ENCODE data around the gene DYNLRB1.
"Not testable (repeated sequence)": the region's sequence is repeated elsewhere in the genome, so short reads cannot be mapped to it uniquely, and the experiment has no call there.

Gene DYNLRB1

DNA sequence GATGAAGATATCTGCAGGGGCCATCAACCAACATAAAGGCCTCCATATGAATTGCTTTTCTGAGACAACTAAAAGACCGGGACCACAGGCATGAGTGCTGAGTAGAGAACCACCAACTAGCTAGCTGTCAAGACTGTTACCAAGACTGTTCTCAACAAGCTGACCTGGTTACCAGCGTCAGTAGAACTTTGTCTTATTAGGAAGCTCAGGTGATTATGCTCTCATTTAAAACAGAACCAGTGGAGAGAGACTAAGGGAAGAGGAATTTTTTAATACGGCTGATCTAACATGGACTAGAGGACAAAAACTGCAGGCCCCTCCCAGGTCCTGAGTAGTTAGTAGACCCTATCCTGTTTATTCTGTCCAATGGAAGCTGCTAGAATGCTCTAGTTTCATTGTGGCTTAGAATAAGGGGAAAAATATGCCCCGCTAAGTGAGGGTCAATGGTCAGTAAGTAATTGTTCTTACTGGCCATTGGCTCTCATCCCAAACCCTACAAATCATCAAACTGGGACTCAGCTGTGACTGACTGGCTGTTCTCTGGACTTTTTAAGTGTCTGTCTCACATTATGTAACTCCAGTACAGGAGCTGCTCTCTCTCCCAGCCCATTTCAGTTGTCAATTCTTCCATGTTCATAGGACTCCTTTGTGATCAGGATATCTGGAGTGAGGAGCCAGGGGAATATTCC, 3.8 kb upstream of the DYNLRB1 start:
- DNase-seq (ENCODE audit: low read depth): no peak

DNA sequence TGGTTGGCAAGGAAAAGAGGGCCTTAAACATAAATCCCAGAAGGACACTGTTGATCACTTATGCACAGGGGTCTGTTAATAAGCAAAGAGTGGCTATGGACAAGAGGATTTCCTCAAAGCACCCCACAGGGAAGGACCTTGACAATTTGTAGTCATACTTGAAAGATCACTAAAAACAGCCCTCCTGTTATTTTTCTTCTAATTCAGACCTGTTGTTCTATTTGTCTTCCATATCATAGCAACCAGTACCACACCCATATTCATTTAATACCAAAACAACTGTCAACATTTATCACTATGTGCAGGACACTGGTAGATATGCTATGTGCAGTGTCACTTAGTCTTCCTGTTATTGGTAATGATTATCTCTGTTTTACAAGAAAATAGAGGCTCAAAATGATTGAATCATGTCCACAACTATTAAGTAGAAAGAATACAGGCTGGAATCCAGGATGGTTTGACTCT, 3.2 kb upstream of the DYNLRB1 start:
- no peak for DNase-seq (ENCODE audit: low read depth)

DNA sequence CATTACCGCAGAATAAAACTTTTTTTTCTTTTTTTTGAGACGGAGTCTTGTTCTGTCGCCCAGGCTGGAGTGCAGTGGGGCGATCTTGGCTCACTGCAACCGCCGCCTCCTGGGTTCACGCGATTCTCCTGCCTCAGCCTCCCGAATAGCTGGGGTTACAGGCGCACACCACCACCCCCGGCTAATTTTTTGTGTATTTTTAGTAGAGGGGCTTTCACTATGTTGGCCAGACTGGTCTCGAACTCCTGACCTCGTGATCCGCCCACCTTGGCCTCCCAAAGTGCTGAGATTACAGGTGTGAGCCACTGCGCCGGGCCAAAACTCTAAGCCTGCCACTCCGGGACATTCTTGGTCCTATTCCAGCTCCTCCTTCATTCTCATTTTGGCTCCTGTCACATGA, 2.2 kb upstream of the DYNLRB1 start:
- not testable (repeated sequence) for DNase-seq (ENCODE audit: low read depth)

DNA sequence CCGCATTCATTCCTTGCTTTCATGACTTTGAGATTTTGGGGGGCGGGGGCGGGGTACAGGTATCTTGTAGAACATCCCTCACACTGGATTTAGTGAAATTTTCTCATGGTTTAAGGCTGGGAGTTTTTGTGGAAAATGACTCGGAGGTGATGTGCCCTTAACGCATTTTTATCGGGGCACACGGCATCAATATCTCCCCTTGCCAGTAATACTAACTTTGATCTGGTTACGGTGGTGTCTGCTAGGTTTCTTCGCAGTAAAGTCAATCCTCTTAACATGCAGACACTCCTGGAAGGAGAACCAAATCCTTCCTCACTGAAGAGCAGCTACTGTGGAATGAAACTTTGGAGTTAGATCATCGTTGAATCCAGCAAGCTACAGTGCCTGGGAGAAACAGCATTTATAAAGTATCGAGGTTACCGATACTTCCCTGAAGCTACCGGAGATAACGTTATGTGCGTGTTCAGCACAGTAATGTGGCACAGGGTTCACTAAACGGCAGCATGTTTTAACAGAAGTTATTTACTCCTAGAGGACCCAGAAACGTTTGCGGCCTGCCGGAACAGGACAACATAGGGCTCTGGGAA, 1.2 kb upstream of the DYNLRB1 start:
- no peak for DNase-seq (ENCODE audit: low read depth)

DNA sequence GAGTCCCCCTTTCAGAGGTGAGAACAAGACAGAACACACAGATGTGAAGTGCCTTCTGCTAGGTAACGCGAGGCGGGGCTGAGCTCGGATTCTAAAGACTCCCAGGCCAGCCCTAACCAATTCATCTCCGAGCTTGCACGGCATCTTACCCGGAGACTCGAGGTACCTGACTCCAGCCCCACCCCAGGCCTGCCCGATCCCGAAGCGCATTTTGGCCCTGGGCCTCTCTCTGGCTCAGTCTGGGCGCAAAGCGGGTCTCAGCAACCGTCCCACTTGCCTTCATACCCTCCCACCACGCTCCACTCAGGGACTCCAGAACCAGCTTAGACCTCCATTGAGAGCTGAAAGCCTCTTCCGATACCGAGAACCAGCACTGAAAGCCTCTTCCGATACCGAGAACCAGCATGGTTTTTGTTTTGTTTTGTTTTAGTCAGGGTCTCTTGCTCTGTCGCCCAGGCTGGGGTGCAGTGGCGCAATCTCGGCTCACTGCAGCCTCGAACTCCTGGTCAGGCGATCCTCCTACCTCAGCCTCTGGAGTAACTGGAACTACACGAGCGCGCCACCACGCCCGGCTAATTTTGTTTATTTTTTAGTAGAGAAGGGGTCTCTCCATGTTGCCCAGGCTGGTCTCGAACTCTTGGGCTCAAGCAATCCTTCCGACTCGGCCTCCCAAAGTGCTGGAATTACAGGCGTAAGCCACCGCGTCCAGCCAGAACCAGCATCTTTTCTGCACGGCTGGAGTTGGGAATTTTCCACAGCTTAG, 557 bp upstream of the DYNLRB1 start:
- peak; percentile 62 for DNase-seq (ENCODE audit: low read depth)

DNA sequence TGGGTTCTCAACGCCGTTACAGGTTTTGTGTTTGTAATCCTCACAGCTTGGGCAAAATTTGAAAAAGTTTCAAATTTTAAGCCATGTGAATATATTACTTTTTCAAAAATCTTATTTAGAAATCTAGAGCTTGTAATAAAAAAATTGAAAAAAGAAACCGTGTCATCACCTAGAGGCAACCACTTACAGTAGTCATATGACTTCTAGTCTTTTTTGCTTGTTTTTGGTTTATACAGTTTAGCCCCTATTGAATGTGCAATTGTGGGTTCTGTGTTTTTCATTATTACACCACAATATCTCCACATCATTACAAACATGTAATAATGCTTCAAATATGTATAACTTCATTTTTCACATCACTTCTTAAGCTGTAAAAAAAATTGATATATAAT, 888 bp downstream of the DYNLRB1 start:
- DNase-seq (ENCODE audit: low read depth): no peak

DNA sequence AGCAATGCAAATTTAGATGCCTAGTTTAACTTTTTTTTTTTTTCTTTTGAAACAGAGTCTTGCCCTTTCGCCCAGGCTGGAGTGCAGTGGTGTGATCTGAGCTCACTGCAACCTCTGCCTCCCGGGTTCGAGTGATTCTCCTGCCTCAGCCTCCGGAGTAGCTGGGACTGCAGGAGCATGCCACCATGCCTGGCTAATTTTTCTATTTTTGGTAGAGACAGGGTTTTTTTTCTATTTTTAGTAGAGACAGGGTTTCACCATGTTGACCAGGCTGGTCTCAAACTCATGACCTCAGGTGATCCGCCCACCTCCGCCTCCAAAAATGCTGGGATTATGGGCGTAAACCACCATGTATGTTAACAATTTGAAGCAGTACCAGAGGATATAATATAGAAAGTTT, 2.6 kb downstream of the DYNLRB1 start:
- not testable (repeated sequence) for DNase-seq (ENCODE audit: low read depth)

DNA sequence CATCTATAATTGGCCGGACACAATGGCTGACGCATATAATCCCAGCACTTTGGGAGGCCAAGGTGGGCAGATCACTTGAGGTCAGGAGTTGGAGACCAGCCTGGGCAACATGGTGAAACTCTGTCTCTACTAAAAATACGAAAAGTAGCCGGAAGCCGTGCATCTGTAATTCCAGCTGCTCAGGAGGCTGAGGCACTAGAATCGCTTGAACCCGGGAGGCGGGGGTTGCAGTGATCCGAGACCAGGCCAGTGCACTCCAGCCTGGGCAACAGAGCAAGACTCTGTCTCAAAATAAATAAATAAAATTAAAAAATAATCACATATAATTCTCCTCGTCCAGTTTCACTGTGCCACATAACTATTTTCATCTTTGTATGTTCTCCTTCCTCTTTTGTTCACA, 3.6 kb downstream of the DYNLRB1 start:
- not testable (repeated sequence) for DNase-seq (ENCODE audit: low read depth)

DNA sequence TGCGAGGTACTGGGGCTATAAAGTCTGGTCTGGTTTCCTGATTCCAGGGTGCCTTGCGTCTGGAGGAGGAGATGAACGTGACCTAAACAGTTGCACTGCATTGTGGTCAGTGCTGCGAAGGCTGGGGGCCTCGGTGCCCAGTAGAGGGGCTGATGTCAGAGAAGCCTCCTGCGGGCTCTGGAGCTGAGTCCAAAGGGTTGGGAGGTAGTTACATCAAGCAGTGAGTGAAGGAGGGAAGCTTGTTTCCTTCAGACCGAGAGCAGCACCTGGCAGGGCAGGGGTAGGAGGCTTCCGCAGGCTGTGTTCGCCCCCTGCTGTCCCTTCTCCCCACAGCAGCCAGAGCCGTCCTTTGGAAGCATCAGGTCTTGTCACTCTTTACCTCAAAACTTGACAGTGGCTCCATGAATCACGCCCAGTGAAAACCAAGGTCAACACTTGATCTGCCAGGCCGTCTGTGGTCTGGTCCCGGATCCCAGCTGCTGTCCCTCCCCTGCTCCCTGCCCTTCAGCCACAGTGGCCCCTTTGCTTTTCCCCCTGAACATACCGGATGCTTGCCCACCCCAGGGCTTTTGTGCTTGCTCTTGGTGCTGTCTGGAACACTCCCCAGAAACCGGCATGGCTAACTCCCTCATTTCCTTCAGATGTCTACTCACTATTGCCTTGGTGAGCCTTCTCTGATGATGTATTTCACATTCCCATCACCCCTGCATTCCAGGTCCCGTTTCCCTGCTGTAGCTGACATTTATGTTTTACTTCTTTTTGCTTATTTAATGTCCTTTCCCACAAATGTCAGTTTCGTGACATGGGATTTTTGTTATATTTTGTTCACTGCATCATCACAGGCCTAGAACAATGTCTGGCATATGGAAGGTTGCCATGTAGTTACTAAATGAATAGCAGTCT, 7.0 kb downstream of the DYNLRB1 start:
- DNase-seq (ENCODE audit: low read depth): no peak

DNA sequence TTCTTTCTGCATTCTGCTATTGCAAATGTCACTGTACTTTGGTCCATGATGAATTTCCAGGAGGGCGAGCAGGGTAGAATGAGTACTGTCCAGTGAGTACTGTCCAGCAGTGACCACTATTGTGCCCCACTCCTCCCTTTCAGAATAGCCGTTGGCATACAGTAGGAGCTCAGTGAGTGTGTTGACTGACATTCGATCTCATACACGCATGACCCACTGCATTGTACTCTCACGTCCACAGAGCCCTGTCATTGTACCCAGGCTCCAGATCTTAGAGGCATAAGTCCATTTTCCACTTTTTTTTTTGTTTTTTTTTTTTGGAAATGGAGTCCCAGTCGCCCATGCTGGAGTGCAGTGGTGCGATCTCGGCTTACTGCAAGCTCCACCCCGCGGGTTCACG, 8.2 kb downstream of the DYNLRB1 start:
- no peak for DNase-seq (ENCODE audit: low read depth)

DNA sequence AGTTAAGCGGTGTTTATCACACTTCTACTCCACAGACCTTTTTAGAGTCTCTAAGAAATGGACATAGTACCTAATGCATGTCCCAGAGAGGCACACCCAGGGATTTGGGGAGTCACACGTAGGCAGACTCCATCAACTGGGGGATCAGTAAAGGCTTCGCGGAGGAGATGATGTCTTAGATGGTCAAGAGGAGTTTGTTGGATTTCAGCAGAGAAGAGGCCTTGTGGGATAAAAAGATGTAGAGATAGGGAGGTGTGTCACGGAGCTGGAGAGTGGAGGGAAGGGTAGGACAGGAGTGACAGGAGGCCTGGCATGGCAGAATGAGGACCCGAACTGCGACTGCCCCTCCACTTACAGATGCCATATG, 9.1 kb downstream of the DYNLRB1 start:
- DNase-seq (ENCODE audit: low read depth): no peak

DNA sequence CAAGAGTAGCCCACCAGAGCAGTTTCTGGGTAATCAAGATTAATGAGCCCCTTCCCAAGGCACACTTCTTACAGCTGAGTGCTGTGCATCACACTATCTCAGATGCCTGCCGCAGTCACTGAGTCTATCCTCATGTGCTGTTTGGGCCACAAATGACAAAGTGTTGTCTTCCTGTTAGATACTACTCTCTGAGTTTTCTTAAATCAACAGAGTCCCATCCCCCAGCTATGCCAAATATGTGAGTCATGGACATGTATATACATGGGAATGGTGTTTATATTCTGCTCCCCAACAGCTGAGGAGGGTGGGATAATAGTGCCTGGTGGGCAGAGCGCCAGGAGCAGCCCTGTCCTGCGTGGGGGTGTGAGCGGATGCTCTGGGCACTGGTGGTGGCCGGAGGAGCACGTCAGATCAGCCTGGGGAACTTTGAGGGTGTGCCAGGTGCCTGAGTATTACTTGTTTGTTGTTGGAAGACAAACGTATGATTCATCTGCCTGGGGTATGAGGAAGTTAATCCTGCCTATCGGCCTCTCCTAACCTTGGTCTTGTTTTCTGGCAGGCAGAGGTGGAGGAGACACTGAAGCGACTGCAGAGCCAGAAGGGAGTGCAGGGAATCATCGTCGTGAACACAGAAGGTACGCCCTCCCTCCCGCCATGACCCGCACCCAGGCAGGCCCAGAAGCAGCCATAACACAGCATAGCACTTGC, 9.6 kb downstream of the DYNLRB1 start:
- no peak for DNase-seq (ENCODE audit: low read depth)

DNA sequence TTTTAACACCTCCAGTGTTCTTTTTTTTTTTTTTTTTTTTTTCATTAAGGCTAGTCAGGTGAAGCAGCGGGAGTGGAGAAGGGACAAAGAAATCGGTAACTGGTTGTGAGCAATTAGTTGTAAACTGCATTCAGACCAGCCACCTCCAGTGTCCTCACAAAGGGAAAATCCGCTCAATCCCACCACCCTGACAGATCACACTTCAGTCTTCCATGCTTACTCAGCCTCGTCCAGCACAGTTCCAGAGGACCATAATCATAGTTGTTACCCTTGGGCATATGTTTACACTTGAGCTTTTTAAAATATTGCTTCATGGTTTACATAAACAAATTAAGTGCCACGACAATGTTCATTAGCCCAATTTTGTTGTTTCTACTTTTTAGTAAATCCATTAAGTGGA, 10.2 kb downstream of the DYNLRB1 start:
- DNase-seq (ENCODE audit: low read depth): no peak

DNA sequence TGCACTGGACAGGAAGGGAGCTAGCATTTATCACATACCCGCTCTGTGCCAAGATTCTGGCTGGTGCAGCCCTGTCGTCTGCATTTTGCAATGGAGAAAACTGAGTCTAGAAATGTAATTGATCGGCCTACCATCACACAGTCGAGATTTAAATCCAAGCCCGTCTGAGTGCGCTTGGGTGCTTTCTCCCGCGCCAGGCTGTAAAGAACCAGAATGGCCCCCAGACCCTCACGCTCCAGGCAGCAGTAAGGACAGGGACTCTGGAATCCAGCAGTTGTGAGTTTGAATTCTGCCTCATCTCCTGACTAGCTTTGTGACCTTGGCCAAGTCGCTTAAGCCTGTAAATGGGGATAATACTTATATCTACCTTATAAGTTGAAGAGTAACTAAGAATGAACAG, 10.8 kb downstream of the DYNLRB1 start:
- no peak for DNase-seq (ENCODE audit: low read depth)

DNA sequence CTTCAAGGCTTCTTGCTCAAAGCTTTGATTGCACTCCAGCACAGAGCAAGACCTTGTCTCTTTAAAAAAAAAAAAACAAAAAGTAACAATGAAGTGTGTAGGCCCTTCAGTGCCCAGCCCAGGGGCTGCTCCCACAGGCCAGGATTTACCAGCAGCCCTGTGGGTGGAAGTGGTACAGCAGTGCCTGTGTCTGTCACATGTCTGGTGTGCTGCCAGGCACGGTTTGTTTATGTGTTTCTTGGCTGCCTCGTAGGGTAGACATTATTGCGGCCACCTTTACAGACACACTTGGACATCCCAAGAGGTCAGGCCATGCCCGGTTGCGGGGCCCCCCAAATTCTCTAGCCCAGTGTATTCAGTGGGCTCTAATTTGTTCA, 12.7 kb downstream of the DYNLRB1 start:
- DNase-seq (ENCODE audit: low read depth): no peak

DNA sequence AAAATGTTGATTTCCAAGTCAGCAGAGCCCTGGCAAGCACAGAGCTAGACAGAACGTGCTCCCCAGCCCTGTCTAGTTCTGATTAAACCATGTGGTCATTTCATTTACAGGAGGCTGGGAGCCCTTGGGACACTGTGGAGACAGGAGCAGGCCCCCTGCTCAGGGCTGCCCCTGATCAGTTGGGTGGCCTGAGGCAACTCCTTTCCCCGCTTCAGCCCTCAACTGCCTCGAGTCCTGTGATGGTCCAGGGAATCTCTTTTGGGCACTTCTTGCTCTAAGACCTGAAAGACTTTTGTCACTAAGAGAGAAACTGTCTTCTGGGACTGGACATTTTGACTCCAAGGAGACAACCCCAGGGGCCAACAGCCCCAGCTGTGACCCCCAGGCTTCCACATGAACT, 13.5 kb downstream of the DYNLRB1 start:
- DNase-seq (ENCODE audit: low read depth): no peak

DNA sequence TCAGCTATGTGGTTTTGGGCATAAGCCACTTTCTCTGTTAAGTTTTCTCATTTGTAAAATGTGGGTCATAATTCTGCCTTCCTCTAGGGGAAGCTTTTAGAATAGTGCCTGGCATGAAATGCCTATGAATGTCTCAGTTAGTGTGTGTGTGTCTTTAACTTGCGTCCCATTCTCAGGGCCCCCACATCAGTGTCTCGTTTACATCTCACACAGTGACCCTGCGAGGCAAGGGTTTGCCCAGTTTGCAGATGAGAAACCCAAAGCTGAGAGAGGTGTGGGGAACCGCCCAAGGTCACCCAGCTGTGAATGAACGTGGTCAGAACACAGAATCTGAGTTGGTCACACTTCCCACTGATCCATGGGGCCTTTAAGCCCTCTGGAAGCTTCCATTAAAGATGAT, 14.1 kb downstream of the DYNLRB1 start:
- DNase-seq (ENCODE audit: low read depth): no peak

DNA sequence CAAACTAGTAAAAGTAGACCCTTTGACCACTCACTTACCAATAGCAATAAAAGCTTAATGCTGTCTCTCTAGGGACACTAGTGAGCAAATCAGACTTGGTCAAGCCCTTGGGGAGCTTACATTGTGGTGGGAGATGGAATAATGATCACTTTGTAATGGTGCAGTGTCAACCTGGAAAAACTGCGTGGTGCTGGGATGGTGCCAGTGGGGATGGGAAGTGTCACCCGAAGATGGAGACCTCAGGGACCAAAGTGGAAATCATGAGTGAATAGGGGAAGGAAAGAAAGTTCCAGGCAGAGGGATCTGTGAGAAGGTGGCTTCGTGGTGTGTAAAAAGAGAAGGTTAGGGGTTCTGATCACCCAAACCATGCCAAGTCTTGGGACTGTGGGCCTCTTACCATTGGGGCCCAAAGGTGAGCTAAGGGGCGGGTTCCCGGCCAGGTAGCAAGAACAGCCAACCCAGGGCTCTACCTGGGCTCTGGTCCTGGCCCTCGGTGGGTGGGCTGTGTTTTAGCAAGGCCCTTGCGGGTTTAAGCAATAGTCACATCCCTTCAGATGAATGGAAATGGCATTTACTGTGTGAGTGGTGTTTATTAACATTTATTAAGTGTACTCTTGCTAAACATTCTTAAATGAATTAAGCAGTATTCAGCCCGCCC, 15.5 kb downstream of the DYNLRB1 start:
- no peak for DNase-seq (ENCODE audit: low read depth)

DNA sequence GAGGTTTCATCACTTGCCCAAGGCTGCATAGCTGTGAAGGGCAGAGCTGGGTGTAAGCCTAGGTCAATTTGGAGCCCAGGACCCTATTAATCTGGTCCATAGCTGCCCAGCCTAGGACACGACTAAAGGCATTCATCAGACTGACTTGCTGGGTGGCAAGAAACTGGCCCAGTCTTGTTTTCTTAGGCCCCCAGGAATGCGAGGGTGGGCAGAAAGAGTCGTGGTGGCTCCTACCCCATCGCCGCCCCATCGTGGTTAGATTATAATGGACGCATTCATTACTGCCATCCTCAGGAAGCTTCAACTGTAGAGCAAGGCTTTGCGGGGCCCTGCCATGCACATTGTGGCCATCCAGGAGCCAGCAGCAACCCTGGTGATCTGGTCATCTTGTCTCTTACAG, 16.1 kb downstream of the DYNLRB1 start:
- DNase-seq (ENCODE audit: low read depth): no peak

DNA sequence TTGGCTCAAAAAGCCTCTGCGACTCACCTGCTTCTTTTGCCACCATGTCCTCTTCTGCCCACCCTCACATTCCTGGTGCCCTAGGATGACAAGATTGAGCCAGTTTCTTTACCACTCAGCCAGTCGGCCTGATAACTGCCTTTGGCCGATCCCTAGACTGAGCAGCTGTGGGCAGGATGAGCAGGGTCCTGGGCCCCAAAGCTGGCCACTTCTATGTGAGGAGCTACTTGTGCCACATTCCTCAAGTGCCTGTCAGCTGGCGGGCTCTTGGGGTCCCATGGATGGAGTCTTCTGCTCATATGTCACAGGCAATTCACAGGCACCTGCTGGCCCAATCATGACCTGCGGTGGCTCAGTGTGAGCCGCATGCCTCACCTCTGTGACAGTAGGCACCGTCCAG, 16.5 kb downstream of the DYNLRB1 start:
- no peak for DNase-seq (ENCODE audit: low read depth)

Data from T-helper 22 cell (primary cell).